NCI-H1694 (cell line): ENCODE measurements around the gene SOX6.
"Not testable (repeated sequence)": the region's sequence is repeated elsewhere in the genome, so short reads cannot be mapped to it uniquely, and the experiment has no call there.

Experiments used
- DNase-seq: peaks from one replicate; lab custom pipeline; 2025; lab: John Stamatoyannopoulos, UW

The SOX6 gene

GRCh38 chr11:16096336-16096735 lies 260.0 kb downstream of the SOX6 start:
- no peak for DNase-seq

DNA sequence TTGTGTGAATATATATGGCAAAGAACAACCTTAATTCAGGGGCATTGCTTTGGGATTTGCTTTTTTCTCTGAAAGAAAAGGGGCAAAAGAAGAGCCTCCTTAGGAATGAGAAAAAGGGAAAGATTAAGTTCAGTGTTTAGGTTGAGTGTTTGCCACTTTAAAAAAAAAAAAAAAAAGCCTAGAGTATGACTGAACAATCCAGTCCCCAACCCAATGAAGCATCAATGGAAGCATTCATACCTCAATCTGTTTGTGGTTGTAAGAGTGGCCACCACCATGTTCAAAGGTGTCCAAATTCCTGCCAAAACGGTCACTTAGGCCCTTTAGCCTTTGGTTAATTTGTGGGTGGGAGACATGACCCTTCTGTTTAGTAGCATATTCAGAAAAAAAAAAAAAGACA lies 260.6 kb downstream of the SOX6 start:
- no peak for DNase-seq

DNA sequence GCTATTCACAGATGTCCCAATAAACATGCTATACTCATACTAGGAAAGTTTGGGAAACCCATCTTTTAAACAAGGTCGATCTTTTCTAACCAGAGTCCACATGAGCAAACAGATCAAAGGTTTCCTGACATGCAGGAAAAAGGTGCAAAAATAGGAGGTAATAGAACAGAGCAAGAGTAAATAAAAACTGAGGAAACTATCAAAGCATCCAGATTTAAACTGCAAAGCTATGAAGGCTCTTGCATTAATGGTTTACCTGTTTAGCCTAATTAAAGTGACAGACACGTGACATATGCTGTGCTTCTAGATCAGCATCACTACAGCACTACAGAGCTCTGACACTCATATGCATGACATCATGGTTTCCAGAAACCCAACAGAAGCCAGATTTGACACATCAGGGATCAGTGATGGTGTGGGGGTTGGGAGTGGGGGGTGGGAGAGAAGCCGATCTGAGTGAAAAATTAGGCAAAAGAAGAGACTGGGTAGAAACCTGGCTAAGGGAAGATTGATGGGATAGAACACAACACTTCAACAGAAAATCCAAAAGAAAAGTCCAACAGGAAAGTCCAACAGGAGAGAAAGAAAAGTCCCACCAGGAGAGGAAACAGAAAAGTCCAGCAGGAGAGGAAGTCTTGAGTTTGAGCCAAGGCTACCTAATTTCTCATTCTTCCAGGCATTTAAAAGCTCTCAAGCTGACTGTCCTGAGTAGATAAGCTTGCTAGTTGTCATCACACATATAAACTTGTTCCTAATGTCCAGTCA lies 262.3 kb downstream of the SOX6 start:
- no peak for DNase-seq

DNA sequence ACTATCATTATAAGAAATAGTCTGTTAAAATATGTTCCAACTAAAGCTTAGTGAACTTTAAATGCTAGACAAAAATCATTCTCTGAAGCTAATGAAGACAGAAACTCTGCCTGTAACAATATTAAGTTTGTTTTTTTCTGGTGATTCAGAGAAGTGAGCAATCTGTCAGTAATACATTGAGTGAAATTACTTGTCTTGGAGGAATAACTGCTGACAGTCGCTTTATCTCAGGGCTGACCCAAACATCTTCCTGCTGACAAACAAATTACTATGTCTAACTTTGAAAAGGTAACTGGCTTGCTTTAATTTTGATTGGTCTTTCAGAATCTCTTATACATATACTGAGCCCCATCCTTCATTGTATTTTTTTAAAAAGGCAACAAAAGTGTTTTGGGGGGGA lies 264.5 kb downstream of the SOX6 start:
- DNase-seq = no peak

GRCh38 chr11:16089481-16089880 lies 266.9 kb downstream of the SOX6 start:
- no peak for DNase-seq

GRCh38 chr11:16088774-16089173 lies 267.6 kb downstream of the SOX6 start:
- no peak for DNase-seq

GRCh38 chr11:16087886-16088285 lies 268.5 kb downstream of the SOX6 start:
- DNase-seq = no peak

- no peak for DNase-seq
Observed at GRCh38 chr11:16086229-16086819, 270.0 kb downstream of the SOX6 start.

DNA sequence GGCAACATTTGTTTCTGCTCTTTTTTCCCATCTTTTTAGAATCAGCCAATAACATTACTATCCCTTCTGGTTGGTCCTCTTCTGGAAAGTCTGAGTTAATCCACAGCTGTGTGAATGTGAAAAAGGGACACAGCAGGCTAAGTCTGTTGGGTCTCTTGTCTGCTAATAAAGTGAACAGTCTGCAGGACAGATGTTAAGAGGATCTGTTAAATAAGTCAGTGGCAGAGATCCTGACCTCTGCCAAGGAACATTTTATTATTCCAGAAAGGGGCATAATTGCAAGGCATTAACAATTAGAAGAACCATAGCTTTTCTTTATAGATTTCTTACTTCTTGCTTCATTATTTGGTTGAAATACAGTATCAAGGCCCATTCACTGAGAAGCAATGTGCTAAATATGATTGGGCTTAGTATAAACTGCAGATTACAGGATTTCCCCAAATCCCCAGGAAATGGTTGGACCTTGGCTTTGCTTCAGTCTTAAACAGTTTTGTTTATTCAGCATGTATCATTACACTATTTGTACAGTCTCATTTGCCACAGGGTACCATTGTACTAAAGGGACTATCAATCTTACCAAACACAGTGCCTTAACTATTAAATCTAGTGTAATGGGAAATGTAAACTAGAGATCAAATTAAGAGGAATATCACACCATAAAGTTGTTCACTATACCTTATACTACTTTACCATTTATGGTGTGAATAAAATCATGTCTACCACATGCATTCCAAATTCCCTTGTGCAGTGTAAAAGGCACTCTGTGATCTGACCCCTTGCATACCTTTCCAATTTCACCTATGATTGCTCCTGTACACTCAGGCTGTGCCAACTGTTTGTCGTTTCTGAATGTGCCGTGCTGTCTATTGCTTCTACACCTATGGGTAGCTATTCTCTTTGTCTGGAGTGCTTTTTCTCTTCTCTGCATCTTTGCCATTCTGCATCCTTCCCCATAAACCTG lies 274.0 kb downstream of the SOX6 start:
- peak; percentile 23 for DNase-seq

DNA sequence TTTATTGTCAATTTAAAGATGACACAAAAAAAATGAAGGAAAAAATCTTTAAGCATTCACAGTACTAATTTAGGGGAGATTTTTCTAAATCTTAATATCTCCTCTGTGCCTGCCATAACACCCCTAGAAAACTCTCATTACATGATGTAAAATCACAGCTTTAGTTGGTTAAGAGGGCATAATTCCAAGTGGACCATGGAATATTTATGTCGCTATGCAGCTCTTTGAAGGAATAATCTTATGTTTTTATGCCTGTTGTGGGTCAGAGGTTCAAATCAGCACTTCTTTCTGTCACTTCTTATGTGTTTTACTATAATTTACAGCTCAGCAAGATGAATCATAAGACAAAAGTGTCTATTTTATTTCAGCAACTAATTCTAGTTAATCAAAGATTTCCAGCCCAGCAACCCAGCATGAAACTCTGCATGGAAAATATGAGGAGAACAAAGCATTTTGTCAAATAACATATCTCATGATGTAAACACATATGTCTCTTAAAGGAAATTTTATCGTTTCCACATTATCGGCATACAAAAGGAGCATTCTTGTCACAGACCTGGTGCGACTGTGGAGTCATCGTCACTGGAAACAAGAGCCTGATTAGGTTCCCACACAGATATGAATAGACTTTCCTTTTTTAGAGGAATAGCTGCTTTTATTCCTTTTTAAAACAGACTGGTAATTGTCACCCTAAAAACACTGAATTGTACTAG lies 274.8 kb downstream of the SOX6 start:
- DNase-seq = no peak

DNA sequence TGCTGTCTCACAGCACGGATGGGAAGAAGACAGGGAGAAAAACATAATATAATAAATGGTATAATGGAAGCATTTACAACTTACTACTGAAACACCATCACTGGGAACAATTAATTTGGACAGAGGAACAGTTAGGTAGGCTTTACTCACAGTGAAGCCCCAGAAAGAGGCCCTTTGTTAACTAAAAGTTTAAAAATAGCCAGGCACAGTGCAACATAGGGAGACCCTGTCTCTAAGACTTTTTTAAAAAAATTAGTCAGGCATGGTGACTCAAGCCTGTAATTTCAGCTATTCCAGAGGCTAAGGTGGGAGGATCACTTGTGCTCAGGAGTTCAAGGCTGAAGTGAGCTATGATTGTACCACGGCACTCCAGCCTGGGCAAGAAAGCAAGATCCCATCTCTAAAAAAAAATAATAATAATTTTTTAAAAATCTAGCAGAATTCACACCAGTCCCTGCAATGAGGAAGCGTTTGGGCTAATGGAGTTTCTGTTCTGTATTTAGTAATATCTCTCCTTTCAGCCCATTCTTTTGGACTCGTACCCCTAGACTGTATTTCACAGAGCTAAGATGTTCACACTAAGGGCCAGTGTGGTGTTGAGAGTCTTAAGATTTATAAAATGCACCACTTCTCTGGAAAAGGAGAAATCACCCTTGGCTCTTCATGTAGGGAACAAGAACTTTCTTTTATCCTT lies 275.5 kb downstream of the SOX6 start:
- DNase-seq = no peak

GRCh38 chr11:16078936-16079335 lies 277.4 kb downstream of the SOX6 start:
- DNase-seq = peak; percentile 26

DNA sequence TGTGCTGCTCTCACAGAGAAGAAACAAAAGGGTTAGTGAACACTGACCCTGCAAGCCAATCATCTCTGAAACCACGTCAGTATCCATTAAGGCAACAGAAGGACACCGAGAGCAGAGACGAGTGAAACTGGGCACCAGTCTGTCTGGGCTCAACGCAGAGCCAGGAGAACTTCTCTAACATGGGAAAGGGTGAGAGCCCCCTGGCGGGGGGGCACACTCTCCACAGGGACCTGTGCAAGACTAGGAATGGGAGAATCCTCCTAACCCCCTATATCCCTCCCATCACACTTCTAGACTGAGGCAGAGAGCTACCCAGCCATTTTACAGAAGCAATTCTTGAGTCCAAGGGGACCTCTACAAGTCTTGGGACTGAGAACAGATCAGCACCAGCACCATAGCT lies 285.8 kb downstream of the SOX6 start:
- no peak for DNase-seq

DNA sequence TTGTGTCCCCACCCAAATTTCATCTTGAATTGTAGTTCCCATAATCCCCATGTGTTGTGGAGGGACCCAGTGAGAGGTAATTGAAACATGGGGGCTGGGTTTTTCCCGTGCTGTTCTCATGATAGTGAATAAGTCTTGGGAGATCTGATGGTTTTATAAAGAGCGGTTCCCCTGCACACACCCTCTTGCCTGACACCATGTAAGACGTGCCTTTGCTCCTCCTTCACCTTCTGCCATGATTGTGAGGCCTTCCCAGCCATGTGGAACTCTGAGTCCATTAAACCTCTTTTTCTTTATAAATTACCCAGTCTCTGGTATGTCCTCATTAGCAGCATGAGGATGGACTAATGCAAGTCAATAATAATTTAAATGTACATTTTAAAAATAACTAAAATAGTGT lies 289.1 kb downstream of the SOX6 start:
- DNase-seq = not testable (repeated sequence)

DNA sequence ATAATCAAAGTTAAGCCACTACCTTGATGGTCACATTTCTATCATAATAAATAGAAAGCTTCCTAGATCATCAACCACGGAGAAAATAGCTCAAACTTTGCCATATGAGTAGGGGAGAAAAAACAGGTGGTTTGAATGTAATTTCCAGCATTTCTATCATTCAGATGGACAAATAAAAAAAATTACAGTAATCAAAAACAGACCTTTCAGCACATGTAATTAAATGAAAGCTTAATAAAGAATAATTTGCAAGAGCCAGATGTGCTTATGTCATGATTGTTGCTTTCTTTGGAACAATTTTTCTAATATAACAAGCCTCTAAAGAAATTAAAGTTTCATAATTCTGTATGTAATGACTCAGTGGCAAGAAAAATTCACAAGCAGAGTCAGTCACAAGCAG lies 297.0 kb downstream of the SOX6 start:
- DNase-seq = no peak

DNA sequence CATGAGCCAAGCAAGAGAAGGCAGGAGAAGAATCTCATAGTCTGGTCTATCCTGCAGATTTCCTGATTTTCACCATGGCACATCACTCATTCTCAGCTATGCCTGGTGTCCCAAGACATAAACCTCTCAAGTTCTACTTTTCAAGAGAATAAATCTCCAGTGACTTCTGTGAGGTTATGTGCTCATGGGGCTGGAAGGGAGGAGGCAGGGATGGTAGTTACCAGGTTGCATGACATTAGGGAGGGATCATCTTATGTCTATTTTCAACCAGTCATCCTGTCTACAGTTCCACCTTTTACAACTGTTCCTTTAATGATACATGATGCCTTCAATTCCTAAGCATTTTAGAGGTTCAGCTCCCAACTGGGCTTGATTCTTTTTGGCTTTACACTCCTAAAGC lies 297.7 kb downstream of the SOX6 start:
- no peak for DNase-seq

DNA sequence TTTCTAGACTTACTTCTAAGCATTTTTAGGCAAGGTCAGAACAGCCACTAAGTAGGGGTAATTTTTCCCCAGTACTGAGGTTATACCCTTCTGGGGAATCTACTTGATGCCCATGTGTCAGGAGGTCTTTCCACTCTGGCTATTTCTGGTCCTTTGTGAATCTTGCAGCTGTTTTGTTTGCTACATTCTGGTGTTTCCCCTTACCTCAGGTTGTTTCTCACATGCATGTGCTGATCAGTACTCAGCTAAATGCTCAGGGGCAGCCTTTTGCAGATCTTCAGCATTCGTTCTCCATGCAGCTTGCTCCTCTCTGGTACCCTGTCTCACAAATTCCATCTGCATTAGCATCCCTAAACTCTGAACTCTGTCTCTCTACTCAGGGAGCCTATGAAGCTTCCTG lies 303.6 kb downstream of the SOX6 start:
- DNase-seq = no peak

DNA sequence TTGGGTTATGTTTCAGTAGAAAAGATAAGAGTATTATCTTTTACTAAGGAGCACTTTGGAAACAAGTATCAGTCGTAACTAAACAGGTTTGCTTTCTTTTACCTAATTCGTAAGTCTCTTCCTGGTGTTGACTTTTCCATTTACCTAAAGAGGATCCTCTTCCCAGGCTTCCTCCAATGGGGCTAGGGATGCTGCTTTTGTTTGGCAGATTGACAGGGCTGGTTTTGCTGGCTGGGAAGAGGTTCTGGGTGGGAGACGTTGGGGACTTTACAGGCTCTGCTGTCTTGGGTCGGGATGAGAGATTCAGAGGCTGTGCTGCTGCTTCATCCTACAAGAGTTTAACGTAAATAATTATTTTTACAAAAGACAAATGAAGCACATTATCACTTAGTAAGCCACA lies 306.7 kb downstream of the SOX6 start:
- DNase-seq = no peak

GRCh38 chr11:16047073-16047472 lies 309.3 kb downstream of the SOX6 start:
- DNase-seq = no peak

- DNase-seq = no peak
Observed at GRCh38 chr11:16043617-16044016, 312.7 kb downstream of the SOX6 start.

DNA sequence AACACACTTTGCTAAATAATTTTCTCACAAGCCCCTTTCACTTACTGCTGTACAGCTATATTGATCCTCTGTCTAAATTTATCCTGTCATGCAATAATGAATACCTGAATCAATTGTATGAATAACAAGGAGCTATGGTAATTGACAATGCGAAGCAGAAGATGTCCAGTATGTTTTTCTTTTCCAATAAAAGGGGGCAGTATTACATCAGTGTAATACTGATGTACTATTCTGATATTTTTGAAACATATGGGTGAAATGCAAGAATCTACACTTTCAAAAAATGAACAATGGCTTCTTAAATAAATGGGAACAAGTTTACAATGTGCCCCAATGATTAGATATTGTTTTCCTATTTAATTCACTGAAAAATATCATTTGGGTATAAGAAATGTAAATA lies 315.1 kb downstream of the SOX6 start:
- no peak for DNase-seq

DNA sequence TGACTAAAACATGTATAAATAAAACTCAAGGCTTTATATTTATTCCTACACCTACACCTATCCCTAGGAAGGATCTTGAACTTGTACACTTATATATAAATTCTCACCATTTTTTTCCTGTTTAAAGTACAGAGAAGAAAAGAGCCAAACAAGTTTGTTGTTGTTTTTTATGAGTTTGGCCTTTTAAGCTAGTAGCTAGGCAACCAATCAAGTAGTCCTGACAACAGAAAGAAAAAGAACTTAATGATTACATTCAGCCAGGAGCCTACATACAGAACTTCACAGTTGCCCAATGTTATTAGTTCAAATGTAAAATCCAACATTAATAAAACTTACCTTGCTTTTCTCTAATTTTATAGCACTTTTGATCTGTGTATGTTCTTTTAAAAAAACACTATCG lies 316.2 kb downstream of the SOX6 start:
- no peak for DNase-seq
